Mucosa of descending colon (tissue), 3 donors: Measurements from ENCODE around the gene MUC12. TPM values are rescaled to one million over a fixed set of nuclear protein-coding genes. Genes with fewer than 3 reads are reported as not detected.
A peak's percentile ranks its signal among the peaks of the same experiment; 100 is the strongest.

Experiments
- ATAC-seq: fragments of 200-7000 bp; cut with Tn5 transposase; one replicate; pipeline ENCODE4 v1.9.1; 2020; ENCODE audit warnings: mild to moderate bottlenecking, moderate library complexity
- DNase-seq, 3 donors: peaks; one replicate each; pipeline ENCODE4 v3.0.0-alpha.2; 2020
- H3K36me3 ChIP-seq: fragments of 200-600 bp; one replicate; pipeline ENCODE4 v1.8.0; 2021; ENCODE audit warnings: low read depth, mild to moderate bottlenecking
- H3K4me1 ChIP-seq: fragments of 200-600 bp; one replicate; pipeline ENCODE4 v1.8.0; 2021; ENCODE audit warnings: low read depth, mild to moderate bottlenecking
- H3K4me3 ChIP-seq: fragments of 200-600 bp; one replicate; pipeline ENCODE4 v1.8.0; 2021; ENCODE audit warnings: mild to moderate bottlenecking
- H3K9me3 ChIP-seq: fragments of 200-600 bp; one replicate; pipeline ENCODE4 v1.8.0; 2021; ENCODE audit warnings: mild to moderate bottlenecking
- intact Hi-C, 2 donors: fragments of 100-400 bp; cut with DNase I in 1 of 2; cut with micrococcal nuclease in 1 of 2; formaldehyde crosslinking; loops; one replicate each; pipeline versions ENCODE4 v1.11.0 to v1.11.1; 2022; cut with DNase I, micrococcal nuclease
- total RNA-seq, 3 donors: library from RNA; stranded (reverse); fragmentation: NEBNext Ultra II Directional in 2 of 3; extraction: Animal tissue kit (Norgen Biotek cat#: 25700) in 2 of 3; gene quantifications; one replicate each; pipeline versions ENCODE4 v1.2.1 to v1.2.4, GENCODE V29; 2021 to 2023
- TF ChIP-seq, protein P1 (sequence below): fragments of 200-600 bp; IDR thresholded peaks from one replicate; pipeline ENCODE4 v1.8.0; 2022; ENCODE audit warnings: antibody characterized with exemption, mild to moderate bottlenecking
- donor health status: DM: no; HTN: no; CAD: no; lungs with moderate emphysema.
- donor health status: DM: no; HTN: no; CAD: no.
- donor health status: DM: no; HTN: yes; CAD: no.

Gene MUC12
- total RNA-seq, 3 donors from 2014 or later: 357 to 848 (median 814) TPM

GRCh38 chr7:100963386-100963785 is 6.0 kb upstream of the MUC12 start:
- DNase-seq (no peak), ATAC-seq (no peak)
- Histone ChIP-seq H3K4me1 (peaks cover under 1% of the 10 kb centered on the region), H3K36me3 (no peaks in the 10 kb centered on the region), H3K4me3 (no peak overlapping the region), H3K9me3 (no peaks in the 10 kb centered on the region)
- TF ChIP-seq, protein P1, sequence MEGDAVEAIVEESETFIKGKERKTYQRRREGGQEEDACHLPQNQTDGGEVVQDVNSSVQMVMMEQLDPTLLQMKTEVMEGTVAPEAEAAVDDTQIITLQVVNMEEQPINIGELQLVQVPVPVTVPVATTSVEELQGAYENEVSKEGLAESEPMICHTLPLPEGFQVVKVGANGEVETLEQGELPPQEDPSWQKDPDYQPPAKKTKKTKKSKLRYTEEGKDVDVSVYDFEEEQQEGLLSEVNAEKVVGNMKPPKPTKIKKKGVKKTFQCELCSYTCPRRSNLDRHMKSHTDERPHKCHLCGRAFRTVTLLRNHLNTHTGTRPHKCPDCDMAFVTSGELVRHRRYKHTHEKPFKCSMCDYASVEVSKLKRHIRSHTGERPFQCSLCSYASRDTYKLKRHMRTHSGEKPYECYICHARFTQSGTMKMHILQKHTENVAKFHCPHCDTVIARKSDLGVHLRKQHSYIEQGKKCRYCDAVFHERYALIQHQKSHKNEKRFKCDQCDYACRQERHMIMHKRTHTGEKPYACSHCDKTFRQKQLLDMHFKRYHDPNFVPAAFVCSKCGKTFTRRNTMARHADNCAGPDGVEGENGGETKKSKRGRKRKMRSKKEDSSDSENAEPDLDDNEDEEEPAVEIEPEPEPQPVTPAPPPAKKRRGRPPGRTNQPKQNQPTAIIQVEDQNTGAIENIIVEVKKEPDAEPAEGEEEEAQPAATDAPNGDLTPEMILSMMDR: no peak
- intact Hi-C loops: no loop called here

DNA sequence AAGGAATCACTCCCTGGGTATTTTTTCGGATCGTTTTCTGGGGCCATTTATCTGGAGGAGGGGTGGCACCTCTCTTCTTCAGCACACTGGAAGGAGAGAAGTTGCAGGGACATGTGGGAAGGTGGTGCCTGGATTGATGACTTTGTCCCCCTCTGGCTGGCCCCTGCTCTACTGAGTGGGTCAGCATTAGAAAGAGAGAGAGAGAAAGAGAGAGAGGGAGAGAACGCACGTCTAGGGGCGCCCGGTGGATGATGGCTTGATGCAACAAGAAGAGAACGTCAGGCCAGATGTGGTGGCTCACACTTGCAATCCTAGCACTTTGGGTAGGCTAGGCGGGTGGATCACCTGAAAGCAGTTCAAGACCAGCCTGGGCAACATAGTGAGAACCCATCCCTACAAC is 5.5 kb upstream of the MUC12 start:
- intact Hi-C loops: no loop called here
- TF ChIP-seq, protein P1: no peak
- ATAC-seq (no peak), DNase-seq (no peak)
- Histone ChIP-seq H3K4me1 (peaks cover 5% of the 10 kb centered on the region), H3K9me3 (no peaks in the 10 kb centered on the region), H3K4me3 (no peak overlapping the region), H3K36me3 (no peaks in the 10 kb centered on the region)

GRCh38 chr7:100964630-100965029 is 4.7 kb upstream of the MUC12 start:
- Histone ChIP-seq H3K4me1 (peaks cover 6% of the 10 kb centered on the region), H3K4me3 (no peak overlapping the region), H3K9me3 (no peaks in the 10 kb centered on the region), H3K36me3 (no peaks in the 10 kb centered on the region)
- intact Hi-C loops: loop anchor here in 1 of 2 donors (5.0 kb wide), 1 partner anchor 67 kb away; the partner anchor contains the start of gene ACHE
- DNase-seq (no peak), ATAC-seq (no peak)
- TF ChIP-seq, protein P1: no peak

DNA sequence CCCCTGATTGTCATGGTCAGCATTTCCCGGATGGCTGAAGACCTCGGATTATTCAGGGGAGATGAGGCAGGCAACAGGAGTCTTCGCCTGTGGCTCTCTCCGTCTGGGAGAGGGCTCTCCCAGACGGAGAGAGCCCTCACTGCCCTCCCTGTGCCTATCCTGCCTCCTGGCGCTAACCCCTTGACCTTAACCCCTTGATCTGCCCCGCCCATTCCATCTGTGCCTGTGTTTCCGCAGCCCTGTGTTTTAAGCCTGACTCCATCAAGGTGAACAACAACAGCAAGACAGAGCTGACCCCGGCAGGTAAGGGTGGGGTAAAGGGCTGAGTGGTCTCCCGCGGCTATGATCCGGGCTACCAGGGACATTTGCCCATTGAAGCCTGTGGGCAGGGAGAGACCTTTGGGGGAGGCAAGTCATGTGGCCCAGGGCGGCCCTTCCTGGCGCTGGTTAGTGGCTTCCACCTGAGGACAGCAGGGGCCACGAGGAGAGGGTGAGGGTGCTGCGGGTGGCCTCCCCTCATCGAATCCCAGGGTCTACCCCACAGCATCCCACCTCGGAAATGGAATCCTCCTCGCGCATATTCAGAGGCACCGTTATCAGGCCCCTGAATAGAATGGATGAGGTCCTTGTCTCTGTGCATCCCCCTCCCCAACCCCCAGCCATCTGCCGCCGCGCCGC is 4.2 kb upstream of the MUC12 start:
- H3K36me3 ChIP-seq: no peaks in the 10 kb centered on the region
- no peaks in the 10 kb centered on the region for H3K9me3 ChIP-seq
- TF ChIP-seq, protein P1: no peak
- H3K4me3 ChIP-seq: no peak overlapping the region
- ATAC-seq (no peak), DNase-seq (no peak)
- H3K4me1 ChIP-seq: peaks cover 6% of the 10 kb centered on the region
- intact Hi-C loops: loop anchor here in 1 of 2 donors (5.0 kb wide), 1 partner anchor 68 kb away; the partner anchor contains the start of gene ACHE

- DNase-seq (peak; percentile 89 to 98 (median 94)), ATAC-seq (peak; percentile 74)
- H3K36me3 ChIP-seq: no peaks in the 10 kb centered on the region
- H3K4me1 ChIP-seq: peaks cover 6% of the 10 kb centered on the region
- H3K4me3 ChIP-seq: peak overlapping the region; percentile 27
- no peaks in the 10 kb centered on the region for H3K9me3 ChIP-seq
- TF ChIP-seq, protein P1: peak; percentile 98
- intact Hi-C loops: loop anchor here in 1 of 2 donors (5.0 kb wide), 1 partner anchor 69 kb away; the partner anchor contains the start of gene ACHE
These were observed 3.4 kb upstream of the MUC12 start for GRCh38 chr7:100965723-100966541.
